ENCODE measurements around the gene MXRA5.

- TF ChIP-seq SP1 (IDR thresholded peaks at IDR 0.05; ENCODE audit: low read depth, low read length) = no peak
- TF ChIP-seq SMC3 (IDR thresholded peaks at IDR 0.05; ENCODE audit: borderline replicate concordance, low read length) = no peak
- TF ChIP-seq CTCF (IDR thresholded peaks at IDR 0.05 in 2 of 3, conservative IDR thresholded peaks at IDR 0.05 in 1 of 3; ENCODE audit: control insufficient read depth in 2 of 3, extremely low read depth in 1 of 3, insufficient read depth in 1 of 3, low read depth in 3 of 3, low read length in 3 of 3) = no peak
- no peak for TF ChIP-seq EED (IDR thresholded peaks at IDR 0.05; ENCODE audit: low read depth)
- TF ChIP-seq, protein P1, sequence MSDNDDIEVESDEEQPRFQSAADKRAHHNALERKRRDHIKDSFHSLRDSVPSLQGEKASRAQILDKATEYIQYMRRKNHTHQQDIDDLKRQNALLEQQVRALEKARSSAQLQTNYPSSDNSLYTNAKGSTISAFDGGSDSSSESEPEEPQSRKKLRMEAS (IDR thresholded peaks at IDR 0.05; ENCODE audit: low read depth, low read length) = no peak
- TF ChIP-seq HDAC6 (IDR thresholded peaks at IDR 0.05; ENCODE audit: unreplicated experiment) = no peak
Observed at GRCh38 chrX:3340016-3340415, 6.4 kb downstream of the MXRA5 start.
